BLaER1 treated with 17β-estradiol and CSF1 and Interleukin-3, amounts not matched to agents 10 nM and 100 nM (cell line): ENCODE data around the gene GC.
"Not testable (repeated sequence)": the region's sequence is repeated elsewhere in the genome, so short reads cannot be mapped to it uniquely, and the experiment has no call there.

Experiments used
- H3K27ac ChIP-seq, 11 experiments: shearing (Covaris generic); formaldehyde crosslinking; 2 replicates each; pipeline ENCODE4 v1.8.1; 2022
- H3K27me3 ChIP-seq, 11 experiments: shearing (Covaris generic); formaldehyde crosslinking; 2 replicates each; pipeline ENCODE4 v1.8.1; 2022
- H3K36me3 ChIP-seq, 11 experiments: shearing (Covaris generic); formaldehyde crosslinking; 2 replicates each; pipeline ENCODE4 v1.8.1; 2022
- H3K4me1 ChIP-seq, 10 experiments: shearing (Covaris generic); formaldehyde crosslinking; 2 replicates each; pipeline ENCODE4 v1.8.1; 2022
- H3K4me2 ChIP-seq, 11 experiments: shearing (Covaris generic); formaldehyde crosslinking; 2 replicates each; pipeline ENCODE4 v1.8.1; 2022
- H3K4me3 ChIP-seq, 10 experiments: shearing (Covaris generic); formaldehyde crosslinking; 2 replicates each; pipeline ENCODE4 v1.8.1; 2022
- H3K9ac ChIP-seq, 11 experiments: shearing (Covaris generic); formaldehyde crosslinking; 2 replicates each; pipeline ENCODE4 v1.8.1; 2022
- H3K9me3 ChIP-seq, 11 experiments: shearing (Covaris generic); formaldehyde crosslinking; replicated peaks in 1 of 11; 2 replicates each; pipeline ENCODE4 v1.8.1; 2022
- H4K20me1 ChIP-seq, 11 experiments: shearing (Covaris generic); formaldehyde crosslinking; 2 replicates each; pipeline ENCODE4 v1.8.1; 2022
- Cebpa-rat ChIP-seq, 11 experiments: shearing (Covaris generic); IDR thresholded peaks; 2 replicates each; pipeline ENCODE4 v1.8.1; 2022

Gene GC

GRCh38 chr4:71807469-71807868 lies 23.6 kb upstream of the GC start:
- Histone ChIP-seq H3K9me3 (no peaks in the 10 kb centered on the region), H3K27me3 (no peaks in the 10 kb centered on the region), H3K4me2 (no peak overlapping the region), H3K9ac (no peak overlapping the region), H3K36me3 (no peaks in the 10 kb centered on the region), H3K4me3 (no peak overlapping the region), H3K27ac (no peak overlapping the region), H3K4me1 (no peaks in the 10 kb centered on the region), H4K20me1 (no peaks in the 10 kb centered on the region)
- TF ChIP-seq Cebpa-rat (IDR thresholded peaks at IDR 0.05), result no peak

GRCh38 chr4:71805230-71805629 lies 21.4 kb upstream of the GC start:
- H3K9ac ChIP-seq, H4K20me1 ChIP-seq, H3K27me3 ChIP-seq, H3K4me3 ChIP-seq, H3K36me3 ChIP-seq, H3K4me2 ChIP-seq, H3K9me3 ChIP-seq, H3K4me1 ChIP-seq, H3K27ac ChIP-seq: not testable (repeated sequence)

GRCh38 chr4:71804017-71804697 lies 20.3 kb upstream of the GC start:
- H3K4me2 ChIP-seq, H3K4me3 ChIP-seq, H4K20me1 ChIP-seq, H3K27me3 ChIP-seq, H3K9me3 ChIP-seq, H3K9ac ChIP-seq, H3K4me1 ChIP-seq, H3K27ac ChIP-seq, H3K36me3 ChIP-seq: not testable (repeated sequence)

- Histone ChIP-seq H3K4me2 (no peak overlapping the region), H4K20me1 (no peaks in the 10 kb centered on the region)
Measured at GRCh38 chr4:71785959-71786358, 2.1 kb upstream of the GC start.

GRCh38 chr4:71784569-71785197 lies 804 bp upstream of the GC start:
- H3K9me3 ChIP-seq, result no peaks in the 10 kb centered on the region
- H3K4me2 ChIP-seq, result no peak overlapping the region
- H3K4me1 ChIP-seq, result no peaks in the 10 kb centered on the region; a peak in 1 of 20 replicates
- H3K36me3 ChIP-seq, result no peaks in the 10 kb centered on the region
- no peak overlapping the region for H3K27ac ChIP-seq
- no peak overlapping the region for H3K9ac ChIP-seq
- TF ChIP-seq Cebpa-rat (IDR thresholded peaks at IDR 0.05), result no peak
- H3K27me3 ChIP-seq, result no peaks in the 10 kb centered on the region
- H4K20me1 ChIP-seq, result no peaks in the 10 kb centered on the region
- no peak overlapping the region for H3K4me3 ChIP-seq

More at GRCh38 chr4:71785959-71786358, 2.1 kb upstream of the GC start:
- TF ChIP-seq Cebpa-rat (IDR thresholded peaks at IDR 0.05), result no peak
- Histone ChIP-seq H3K4me1 (no peaks in the 10 kb centered on the region; a peak in 1 of 20 replicates), H3K36me3 (no peaks in the 10 kb centered on the region), H3K4me3 (no peak overlapping the region), H3K27ac (no peak overlapping the region), H3K27me3 (no peaks in the 10 kb centered on the region), H3K9me3 (no peaks in the 10 kb centered on the region), H3K9ac (no peak overlapping the region)

- Histone ChIP-seq H3K9ac (no peak overlapping the region), H3K27ac (no peak overlapping the region), H3K4me1 (peaks cover 0 to 4% (median 0%) of the 10 kb centered on the region in 10 experiments; a peak in 6 of 20 replicates), H3K9me3 (no peaks in the 10 kb centered on the region), H3K4me3 (no peak overlapping the region), H3K27me3 (no peaks in the 10 kb centered on the region), H4K20me1 (no peaks in the 10 kb centered on the region), H3K36me3 (no peaks in the 10 kb centered on the region), H3K4me2 (no peak overlapping the region)
- TF ChIP-seq Cebpa-rat (IDR thresholded peaks at IDR 0.05), result no peak
Measured at GRCh38 chr4:71777891-71778290, 6.0 kb downstream of the GC start.

- Histone ChIP-seq H3K27ac (no peak overlapping the region), H4K20me1 (no peaks in the 10 kb centered on the region), H3K27me3 (no peaks in the 10 kb centered on the region), H3K4me2 (no peak overlapping the region), H3K9ac (no peak overlapping the region), H3K9me3 (no peaks in the 10 kb centered on the region), H3K4me1 (peaks cover 0 to 11% (median 7%) of the 10 kb centered on the region in 10 experiments; a peak in 10 of 20 replicates), H3K4me3 (no peak overlapping the region), H3K36me3 (no peaks in the 10 kb centered on the region)
- TF ChIP-seq Cebpa-rat (IDR thresholded peaks at IDR 0.05), result no peak
Measured at GRCh38 chr4:71775449-71775848, 8.4 kb downstream of the GC start.

GRCh38 chr4:71774136-71774535 lies 9.7 kb downstream of the GC start:
- TF ChIP-seq Cebpa-rat (IDR thresholded peaks at IDR 0.05), result no peak
- peaks cover 0 to 11% (median 7%) of the 10 kb centered on the region in 10 experiments; a peak in 10 of 20 replicates for H3K4me1 ChIP-seq
- no peak overlapping the region for H3K4me3 ChIP-seq
- no peaks in the 10 kb centered on the region for H3K27me3 ChIP-seq
- no peak overlapping the region for H3K27ac ChIP-seq
- H4K20me1 ChIP-seq, result no peaks in the 10 kb centered on the region
- no peak overlapping the region for H3K9ac ChIP-seq
- H3K4me2 ChIP-seq, result no peak overlapping the region
- no peaks in the 10 kb centered on the region for H3K9me3 ChIP-seq
- no peaks in the 10 kb centered on the region for H3K36me3 ChIP-seq

- Histone ChIP-seq H3K27ac (no peak overlapping the region), H3K4me1 (peaks cover 0 to 11% (median 7%) of the 10 kb centered on the region in 10 experiments; a peak in 10 of 20 replicates), H4K20me1 (no peaks in the 10 kb centered on the region), H3K4me2 (peak overlapping the region in 3 of 11 experiments; percentile 32 to 52 (median 50); a peak in 5 of 22 replicates), H3K9ac (no peak overlapping the region), H3K36me3 (no peaks in the 10 kb centered on the region), H3K4me3 (no peak overlapping the region), H3K9me3 (no peaks in the 10 kb centered on the region), H3K27me3 (no peaks in the 10 kb centered on the region)
- no peak for TF ChIP-seq Cebpa-rat (IDR thresholded peaks at IDR 0.05)
Measured at GRCh38 chr4:71773004-71773403, 10.9 kb downstream of the GC start.

GRCh38 chr4:71772592-71772991 lies 11.3 kb downstream of the GC start:
- H3K27me3 ChIP-seq, result no peaks in the 10 kb centered on the region
- TF ChIP-seq Cebpa-rat (IDR thresholded peaks at IDR 0.05), result no peak
- H3K27ac ChIP-seq, result no peak overlapping the region
- no peaks in the 10 kb centered on the region for H4K20me1 ChIP-seq
- no peak overlapping the region for H3K9ac ChIP-seq
- H3K36me3 ChIP-seq, result no peaks in the 10 kb centered on the region
- H3K9me3 ChIP-seq, result no peaks in the 10 kb centered on the region
- H3K4me1 ChIP-seq, result peaks cover 0 to 11% (median 7%) of the 10 kb centered on the region in 10 experiments; a peak in 10 of 20 replicates
- H3K4me2 ChIP-seq, result peak overlapping the region in 8 of 11 experiments; percentile 11 to 52 (median 32); a peak in 12 of 22 replicates
- no peak overlapping the region for H3K4me3 ChIP-seq
